BLaER1 treated with 17β-estradiol and CSF1 and Interleukin-3, amounts not matched to agents 10 nM and 100 nM (cell line): ENCODE data around the gene SPATA46.

Experiments
- H3K27ac ChIP-seq, 11 experiments: shearing (Covaris generic); formaldehyde crosslinking; 2 replicates each; pipeline ENCODE4 v1.8.1; 2022
- H3K27me3 ChIP-seq, 11 experiments: shearing (Covaris generic); formaldehyde crosslinking; 2 replicates each; pipeline ENCODE4 v1.8.1; 2022
- H3K36me3 ChIP-seq, 11 experiments: shearing (Covaris generic); formaldehyde crosslinking; 2 replicates each; pipeline ENCODE4 v1.8.1; 2022
- H3K4me1 ChIP-seq, 10 experiments: shearing (Covaris generic); formaldehyde crosslinking; 2 replicates each; pipeline ENCODE4 v1.8.1; 2022
- H3K4me2 ChIP-seq, 11 experiments: shearing (Covaris generic); formaldehyde crosslinking; 2 replicates each; pipeline ENCODE4 v1.8.1; 2022
- H3K4me3 ChIP-seq, 10 experiments: shearing (Covaris generic); formaldehyde crosslinking; 2 replicates each; pipeline ENCODE4 v1.8.1; 2022
- H3K9ac ChIP-seq, 11 experiments: shearing (Covaris generic); formaldehyde crosslinking; 2 replicates each; pipeline ENCODE4 v1.8.1; 2022
- H3K9me3 ChIP-seq, 11 experiments: shearing (Covaris generic); formaldehyde crosslinking; replicated peaks in 1 of 11; 2 replicates each; pipeline ENCODE4 v1.8.1; 2022
- H4K20me1 ChIP-seq, 11 experiments: shearing (Covaris generic); formaldehyde crosslinking; 2 replicates each; pipeline ENCODE4 v1.8.1; 2022
- Cebpa-rat ChIP-seq, 11 experiments: shearing (Covaris generic); IDR thresholded peaks; 2 replicates each; pipeline ENCODE4 v1.8.1; 2022

The SPATA46 gene

GRCh38 chr1:162364498-162364897 is 12.2 kb downstream of the SPATA46 start:
- Histone ChIP-seq H3K27me3 (no peaks in the 10 kb centered on the region), H3K9ac (no peak overlapping the region), H3K4me3 (no peak overlapping the region)

GRCh38 chr1:162363823-162364222 is 12.8 kb downstream of the SPATA46 start:
- Histone ChIP-seq H4K20me1 (no peaks in the 10 kb centered on the region), H3K4me3 (no peak overlapping the region), H3K9ac (no peak overlapping the region), H3K4me1 (peaks cover 0 to 5% (median 0%) of the 10 kb centered on the region in 10 experiments; a peak in 3 of 20 replicates), H3K27ac (no peak overlapping the region), H3K9me3 (no peaks in the 10 kb centered on the region), H3K36me3 (no peaks in the 10 kb centered on the region), H3K27me3 (no peaks in the 10 kb centered on the region), H3K4me2 (no peak overlapping the region)
- TF ChIP-seq Cebpa-rat (IDR thresholded peaks at IDR 0.05) = no peak

More at GRCh38 chr1:162364498-162364897, 12.2 kb downstream of the SPATA46 start:
- Histone ChIP-seq H3K4me1 (peaks cover 0 to 5% (median 0%) of the 10 kb centered on the region in 10 experiments; a peak in 3 of 20 replicates), H4K20me1 (no peaks in the 10 kb centered on the region), H3K4me2 (no peak overlapping the region), H3K27ac (no peak overlapping the region), H3K36me3 (no peaks in the 10 kb centered on the region), H3K9me3 (no peaks in the 10 kb centered on the region)
- TF ChIP-seq Cebpa-rat (IDR thresholded peaks at IDR 0.05) = no peak

GRCh38 chr1:162361349-162361748 is 15.3 kb downstream of the SPATA46 start:
- TF ChIP-seq Cebpa-rat (IDR thresholded peaks at IDR 0.05) = no peak
- peak overlapping the region in 2 of 11 experiments; percentile 1 to 2; a peak in 1 of 22 replicates for H3K4me2 ChIP-seq
- H3K36me3 ChIP-seq = no peaks in the 10 kb centered on the region
- H3K9me3 ChIP-seq = no peaks in the 10 kb centered on the region
- H4K20me1 ChIP-seq = no peaks in the 10 kb centered on the region
- peaks cover 0 to 5% (median 0%) of the 10 kb centered on the region in 10 experiments; a peak in 3 of 20 replicates for H3K4me1 ChIP-seq
- H3K27ac ChIP-seq = no peak overlapping the region
- no peaks in the 10 kb centered on the region for H3K27me3 ChIP-seq
- no peak overlapping the region for H3K9ac ChIP-seq
- H3K4me3 ChIP-seq = no peak overlapping the region

GRCh38 chr1:162360874-162361260 is 15.8 kb downstream of the SPATA46 start:
- Histone ChIP-seq H3K4me2 (no peak overlapping the region), H3K27ac (no peak overlapping the region), H3K27me3 (no peaks in the 10 kb centered on the region), H3K4me3 (no peak overlapping the region), H3K4me1 (peaks cover 0 to 5% (median 0%) of the 10 kb centered on the region in 10 experiments; a peak in 3 of 20 replicates), H4K20me1 (no peaks in the 10 kb centered on the region), H3K9me3 (no peaks in the 10 kb centered on the region), H3K36me3 (no peaks in the 10 kb centered on the region), H3K9ac (no peak overlapping the region)
- TF ChIP-seq Cebpa-rat (IDR thresholded peaks at IDR 0.05) = no peak

DNA sequence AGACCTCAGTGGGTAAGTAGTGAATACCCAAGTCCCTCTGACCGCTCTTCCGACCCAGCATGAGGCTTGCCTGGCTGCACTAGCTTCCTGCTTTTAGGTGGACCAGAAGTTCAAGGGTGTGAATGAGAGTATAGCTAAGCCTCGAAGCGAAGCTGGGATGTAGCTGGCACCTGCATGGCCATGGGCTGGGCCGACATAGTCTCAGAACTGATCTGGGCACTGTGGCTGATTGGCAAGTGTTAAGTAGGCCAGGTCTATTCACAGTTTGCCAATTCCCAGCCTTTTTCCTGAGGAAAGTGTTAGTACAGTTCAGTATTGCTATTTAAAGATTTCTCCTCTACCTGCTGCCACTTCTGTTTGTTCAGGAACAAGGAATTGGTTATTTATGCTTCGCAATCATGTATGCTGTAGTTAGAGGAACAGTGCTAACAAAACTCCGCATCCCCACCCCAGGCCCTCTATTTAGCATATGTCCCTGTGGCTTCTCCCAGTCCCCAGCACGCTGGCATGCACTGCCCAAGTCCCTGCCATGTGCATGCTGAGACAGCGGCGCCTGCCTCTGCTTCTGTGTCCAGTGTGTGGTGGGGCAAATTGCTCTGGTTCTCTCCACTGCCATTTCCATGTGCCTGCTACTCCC is 16.3 kb downstream of the SPATA46 start:
- no peak overlapping the region for H3K4me2 ChIP-seq
- H3K27ac ChIP-seq = no peak overlapping the region
- no peak overlapping the region for H3K4me3 ChIP-seq
- peaks cover 0 to 5% (median 0%) of the 10 kb centered on the region in 10 experiments; a peak in 3 of 20 replicates for H3K4me1 ChIP-seq
- H3K27me3 ChIP-seq = no peaks in the 10 kb centered on the region
- H3K36me3 ChIP-seq = no peaks in the 10 kb centered on the region
- no peaks in the 10 kb centered on the region for H3K9me3 ChIP-seq
- H4K20me1 ChIP-seq = no peaks in the 10 kb centered on the region
- TF ChIP-seq Cebpa-rat (IDR thresholded peaks at IDR 0.05) = no peak
- no peak overlapping the region for H3K9ac ChIP-seq

GRCh38 chr1:162359523-162360236 is 17.0 kb downstream of the SPATA46 start:
- TF ChIP-seq Cebpa-rat (IDR thresholded peaks at IDR 0.05) = no peak
- H3K4me1 ChIP-seq = peaks cover 0 to 5% (median 0%) of the 10 kb centered on the region in 10 experiments; a peak in 6 of 20 replicates
- no peaks in the 10 kb centered on the region for H3K36me3 ChIP-seq
- no peak overlapping the region for H3K4me3 ChIP-seq
- no peak overlapping the region for H3K4me2 ChIP-seq
- H3K9me3 ChIP-seq = no peaks in the 10 kb centered on the region
- no peaks in the 10 kb centered on the region for H4K20me1 ChIP-seq
- H3K27me3 ChIP-seq = no peaks in the 10 kb centered on the region
- H3K9ac ChIP-seq = no peak overlapping the region
- H3K27ac ChIP-seq = no peak overlapping the region

DNA sequence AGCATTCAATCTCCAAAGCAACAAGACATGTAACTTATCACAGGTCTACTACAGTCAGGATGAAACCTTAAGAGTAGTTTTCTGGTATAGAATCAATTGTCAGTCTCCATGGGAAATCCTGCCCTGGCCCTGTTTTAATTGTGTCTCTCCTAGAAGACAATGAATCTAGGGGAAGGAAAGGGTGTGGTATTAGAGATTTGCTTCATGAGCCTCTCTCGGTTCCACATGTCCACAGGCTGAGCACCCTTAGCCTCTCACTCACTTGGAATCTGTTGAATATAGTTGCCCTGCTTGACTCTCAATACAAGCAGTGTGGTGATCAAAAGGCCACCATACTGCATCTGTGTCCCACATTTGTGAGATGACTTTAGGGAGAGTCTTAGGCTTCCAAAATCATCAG is 17.7 kb downstream of the SPATA46 start:
- no peak overlapping the region for H3K4me2 ChIP-seq
- H3K9me3 ChIP-seq = no peaks in the 10 kb centered on the region
- H3K4me3 ChIP-seq = no peak overlapping the region
- no peak overlapping the region for H3K27ac ChIP-seq
- no peaks in the 10 kb centered on the region for H4K20me1 ChIP-seq
- H3K27me3 ChIP-seq = no peaks in the 10 kb centered on the region
- peaks cover 0 to 8% (median 2%) of the 10 kb centered on the region in 10 experiments; a peak in 9 of 20 replicates for H3K4me1 ChIP-seq
- H3K9ac ChIP-seq = no peak overlapping the region
- TF ChIP-seq Cebpa-rat (IDR thresholded peaks at IDR 0.05) = no peak
- H3K36me3 ChIP-seq = no peaks in the 10 kb centered on the region

- TF ChIP-seq Cebpa-rat (IDR thresholded peaks at IDR 0.05) = no peak
- peaks cover 0 to 18% (median 2%) of the 10 kb centered on the region in 10 experiments; a peak in 9 of 20 replicates for H3K4me1 ChIP-seq
- no peak overlapping the region for H3K4me2 ChIP-seq
- H3K9me3 ChIP-seq = no peaks in the 10 kb centered on the region
- H3K9ac ChIP-seq = no peak overlapping the region
- no peaks in the 10 kb centered on the region for H3K27me3 ChIP-seq
- no peak overlapping the region for H3K4me3 ChIP-seq
- H3K27ac ChIP-seq = no peak overlapping the region
- no peaks in the 10 kb centered on the region for H4K20me1 ChIP-seq
- H3K36me3 ChIP-seq = no peaks in the 10 kb centered on the region
These were observed 18.9 kb downstream of the SPATA46 start for GRCh38 chr1:162357681-162358266.

- no peak overlapping the region for H3K27ac ChIP-seq
- no peaks in the 10 kb centered on the region for H3K27me3 ChIP-seq
- H3K4me3 ChIP-seq = no peak overlapping the region
- H4K20me1 ChIP-seq = no peaks in the 10 kb centered on the region
- H3K36me3 ChIP-seq = no peaks in the 10 kb centered on the region
- peaks cover 0 to 45% (median 4%) of the 10 kb centered on the region in 10 experiments; a peak in 6 of 20 replicates for H3K4me1 ChIP-seq
- H3K9ac ChIP-seq = no peak overlapping the region
- no peaks in the 10 kb centered on the region for H3K9me3 ChIP-seq
- peak overlapping the region in 4 of 11 experiments; percentile 9 to 52 (median 20); a peak in 5 of 22 replicates for H3K4me2 ChIP-seq
- TF ChIP-seq Cebpa-rat (IDR thresholded peaks at IDR 0.05) = no peak
These were observed 23.0 kb downstream of the SPATA46 start for GRCh38 chr1:162353702-162354101.
